Retina (tissue), 1 donor: ENCODE measurements around the gene RNF113A.
"Not testable (repeated sequence)": the region's sequence is repeated elsewhere in the genome, so short reads cannot be mapped to it uniquely, and the experiment has no call there.

Experiments used
- DNase-seq: peaks from one replicate; pipeline ENCODE4 v3.0.0-alpha.2; 2016

The RNF113A gene

GRCh38 chrX:119871599-119872395, at the start of gene RNF113A, which contains the start of gene NDUFA1:
TSS of gene RNF113A (minus strand) at chrX:119871733. CDS start at chrX:119871613, 120 bp downstream.
TSS of gene NDUFA1 (plus strand) at chrX:119871832. CDS start at chrX:119871912, 80 bp downstream.
- peak; percentile 90 for DNase-seq

GRCh38 chrX:119919835-119920585, 48.5 kb upstream of the RNF113A start:
- no peak for DNase-seq

GRCh38 chrX:119917877-119918276, 46.3 kb upstream of the RNF113A start:
- DNase-seq, result no peak

GRCh38 chrX:119916310-119916709, 44.8 kb upstream of the RNF113A start:
- no peak for DNase-seq

GRCh38 chrX:119900976-119901375, 29.4 kb upstream of the RNF113A start:
- DNase-seq, result no peak

- no peak for DNase-seq
Measured at GRCh38 chrX:119899125-119899524, 27.6 kb upstream of the RNF113A start.

- DNase-seq, result no peak
Measured at GRCh38 chrX:119895843-119896326, 24.4 kb upstream of the RNF113A start, which contains the start of gene AKAP14. TSS of gene AKAP14 (plus strand) at chrX:119895893. CDS start at chrX:119903224, 7,331 bp downstream.

GRCh38 chrX:119891961-119892692, 20.6 kb upstream of the RNF113A start:
- not testable (repeated sequence) for DNase-seq

GRCh38 chrX:119890626-119891025, 19.1 kb upstream of the RNF113A start:
- DNase-seq, result not testable (repeated sequence)

- peak; percentile 61 for DNase-seq
Measured at GRCh38 chrX:119887721-119888425, 16.3 kb upstream of the RNF113A start.

GRCh38 chrX:119885554-119886428, 14.3 kb upstream of the RNF113A start:
- no peak for DNase-seq

GRCh38 chrX:119880552-119881437, 9.3 kb upstream of the RNF113A start:
- DNase-seq, result peak; percentile 33

- DNase-seq, result no peak
Measured at GRCh38 chrX:119880076-119880475, 8.5 kb upstream of the RNF113A start.

- DNase-seq, result no peak
Measured at GRCh38 chrX:119878740-119879139, 7.2 kb upstream of the RNF113A start.

GRCh38 chrX:119871245-119871598, 311 bp downstream of the RNF113A start:
- no peak for DNase-seq

- peak; percentile 64 for DNase-seq
Measured at GRCh38 chrX:119870626-119871131, 854 bp downstream of the RNF113A start.

- no peak for DNase-seq
Measured at GRCh38 chrX:119853444-119853843, 18.1 kb downstream of the RNF113A start.

GRCh38 chrX:119852382-119853353, 18.9 kb downstream of the RNF113A start, which contains the start of gene UPF3B:
TSS of gene UPF3B (minus strand) at chrX:119852963. CDS start at chrX:119852928, 35 bp downstream.
- peak; percentile 91 for DNase-seq

- DNase-seq, result no peak
Measured at GRCh38 chrX:119833905-119834304, 37.6 kb downstream of the RNF113A start.
